Pulmonary artery endothelial cell (primary cell): ENCODE data around the gene COL23A1. TPM values are rescaled to one million over a fixed set of nuclear protein-coding genes. Genes with fewer than 3 reads are reported as not detected.
"Not testable (repeated sequence)": the region's sequence is repeated elsewhere in the genome, so short reads cannot be mapped to it uniquely, and the experiment has no call there.

Source experiments
- DNase-seq: peaks from one replicate; pipeline ENCODE4 v3.0.0-alpha.2; 2011; ENCODE audit warnings: low read depth, low spot score
- total RNA-seq: library from RNA; depleted of rRNA; stranded (reverse); fragments of >200 nt; gene quantifications from 2 replicates; pipeline ENCODE4 v1.2.3, GENCODE V29; 2014

Gene COL23A1
- total RNA-seq, 1 donor from 2014 or later, result not detected

DNA sequence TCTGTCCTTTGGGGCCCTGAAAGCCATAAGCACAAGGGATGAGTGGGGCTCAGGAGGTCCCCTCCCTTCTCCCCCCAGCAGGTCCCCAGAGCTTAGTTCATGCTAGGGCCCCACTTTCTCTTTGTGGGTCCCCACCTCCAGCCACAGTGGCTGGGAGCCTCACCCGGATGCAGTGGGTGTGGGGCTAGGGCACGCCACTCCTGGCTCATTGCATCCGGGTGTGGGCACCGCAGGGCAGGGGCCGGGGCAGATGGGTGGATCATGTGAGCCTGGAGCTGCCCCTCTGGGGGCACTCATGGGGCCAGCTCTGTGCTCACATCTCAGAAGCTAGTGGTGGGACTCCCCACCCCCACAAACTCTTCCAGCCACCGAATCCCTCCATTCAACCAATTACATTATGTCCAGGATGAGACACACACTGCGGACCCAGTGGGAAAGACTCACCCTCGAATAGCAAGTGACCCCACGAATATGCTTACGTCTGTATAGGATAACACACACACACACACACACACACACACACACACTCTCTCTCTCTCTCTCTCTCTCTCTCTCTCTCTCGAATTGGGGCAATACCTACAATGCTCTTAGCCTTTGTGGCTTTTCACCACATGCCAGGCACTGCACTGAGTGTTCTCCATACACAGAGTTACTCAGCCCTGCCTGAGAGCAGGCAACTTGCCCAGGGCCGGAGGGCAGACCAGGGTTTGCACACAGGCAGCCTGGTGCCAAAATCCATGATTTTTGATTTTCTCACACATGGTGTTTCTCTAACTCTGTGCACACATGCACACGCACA lies 340.8 kb downstream of the COL23A1 start:
- DNase-seq, result no peak

DNA sequence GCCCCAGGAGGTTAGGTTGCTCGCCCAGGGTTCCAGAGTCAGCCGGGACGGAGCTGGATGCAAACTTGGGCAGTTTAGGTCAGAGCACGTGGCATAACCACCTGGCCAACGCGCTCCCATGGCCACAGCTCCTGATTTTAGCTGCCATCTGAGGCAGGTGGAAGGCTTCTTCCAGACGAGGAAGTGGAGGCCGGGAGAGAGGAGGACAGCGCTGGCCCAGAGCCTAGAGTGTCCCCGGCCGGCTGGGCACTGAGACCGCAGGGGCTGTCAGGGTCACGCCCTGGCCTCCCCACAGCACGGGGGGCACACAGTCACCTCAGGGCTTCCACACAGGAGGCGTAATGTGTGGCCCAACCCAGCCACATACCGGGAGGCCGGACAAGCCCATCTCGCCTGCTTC lies 341.4 kb downstream of the COL23A1 start:
- no peak for DNase-seq

- no peak for DNase-seq
Observed at GRCh38 chr5:178247481-178248456, 342.4 kb downstream of the COL23A1 start.

DNA sequence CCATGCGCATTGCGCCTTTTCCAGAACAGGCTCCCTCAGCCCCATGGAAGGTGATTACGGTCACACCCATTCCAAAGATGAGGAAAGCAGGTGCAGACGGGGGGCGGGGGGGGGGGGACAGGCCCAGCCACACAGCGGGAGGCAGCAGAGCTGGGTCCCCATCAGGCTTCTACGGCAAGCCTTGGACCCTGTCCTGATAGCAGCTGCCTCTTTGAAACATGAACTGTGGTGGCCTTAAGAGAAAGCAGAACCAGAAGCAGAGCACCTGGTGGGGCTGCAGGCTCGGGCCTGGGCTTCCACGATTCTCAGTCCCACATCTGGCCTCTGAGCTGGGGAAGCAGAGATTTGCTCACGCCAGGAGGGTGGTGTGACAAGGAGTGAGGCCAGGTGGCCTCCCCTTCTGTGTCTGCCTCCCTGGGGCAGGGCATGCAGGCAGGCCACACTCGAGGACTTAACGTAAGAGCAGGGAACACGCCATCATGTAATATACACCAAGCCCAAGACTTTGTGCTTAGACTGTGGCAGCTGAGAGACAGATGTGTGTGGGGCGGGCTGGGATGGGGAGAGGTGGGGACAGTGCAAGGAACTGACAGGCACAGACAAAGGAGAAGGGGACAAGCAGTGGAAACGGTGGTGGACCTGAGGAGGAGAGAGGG lies 343.4 kb downstream of the COL23A1 start:
- no peak for DNase-seq

DNA sequence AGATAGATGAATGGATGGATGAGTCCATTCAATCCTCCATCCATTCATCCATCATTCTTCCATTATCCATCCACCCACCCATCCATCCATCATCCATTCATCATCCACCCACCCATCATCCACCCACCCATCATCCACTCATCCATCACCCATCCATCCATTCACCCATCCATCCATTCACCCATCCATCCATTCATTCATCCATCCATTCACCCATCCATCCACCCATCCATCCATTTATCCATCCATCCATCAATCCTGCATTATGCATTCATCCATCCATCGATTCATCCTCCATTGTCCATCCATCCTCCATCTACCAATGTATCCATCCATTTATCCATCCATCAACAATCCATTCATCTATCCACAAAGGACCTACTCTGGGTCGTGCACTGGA lies 344.8 kb downstream of the COL23A1 start:
- no peak for DNase-seq

DNA sequence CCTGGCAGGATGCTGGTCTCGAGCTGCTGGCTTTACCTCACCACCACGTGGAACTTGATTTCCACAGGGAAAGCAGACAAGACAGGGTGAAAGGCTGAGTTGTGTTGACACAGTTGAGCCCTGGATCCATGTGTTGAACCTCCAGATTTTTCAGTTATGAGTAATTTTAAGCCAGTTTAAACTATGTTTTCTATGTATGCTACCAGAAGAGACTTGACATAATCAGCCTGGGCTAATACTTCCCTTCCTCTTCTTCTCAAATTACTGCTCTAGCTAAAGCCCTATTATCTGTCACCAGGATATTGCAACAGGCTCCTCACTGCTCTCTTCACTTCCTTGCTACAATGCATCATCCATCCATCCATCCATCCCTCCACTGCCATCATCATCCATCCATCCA lies 345.6 kb downstream of the COL23A1 start:
- DNase-seq, result no peak

- DNase-seq, result no peak
Observed at GRCh38 chr5:178242416-178242815, 347.8 kb downstream of the COL23A1 start.

GRCh38 chr5:178241688-178242231 lies 348.4 kb downstream of the COL23A1 start:
- DNase-seq, result no peak

- no peak for DNase-seq
Observed at GRCh38 chr5:178241231-178241663, 348.9 kb downstream of the COL23A1 start.

- DNase-seq, result no peak
Observed at GRCh38 chr5:178240766-178241165, 349.4 kb downstream of the COL23A1 start.

DNA sequence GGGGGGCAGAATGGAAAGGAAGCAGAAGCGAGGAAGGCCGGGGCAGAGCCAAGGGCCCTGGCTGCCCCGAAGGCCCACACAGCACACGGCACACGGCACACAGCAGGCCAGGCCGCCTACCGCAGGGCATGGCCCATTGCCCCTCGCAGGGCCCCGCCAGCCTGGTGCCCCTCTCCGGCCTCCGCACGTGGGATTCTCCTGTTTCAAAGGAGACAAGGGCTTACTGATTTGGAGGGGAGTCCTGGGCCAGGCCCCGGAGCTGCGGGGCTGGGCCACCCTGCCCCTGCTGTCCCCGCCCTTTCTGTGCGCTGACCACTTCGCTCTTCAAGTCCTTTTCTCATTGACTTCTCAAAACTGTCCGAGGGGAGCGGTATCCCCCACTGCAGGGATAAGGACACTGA lies 349.9 kb downstream of the COL23A1 start:
- DNase-seq, result no peak

DNA sequence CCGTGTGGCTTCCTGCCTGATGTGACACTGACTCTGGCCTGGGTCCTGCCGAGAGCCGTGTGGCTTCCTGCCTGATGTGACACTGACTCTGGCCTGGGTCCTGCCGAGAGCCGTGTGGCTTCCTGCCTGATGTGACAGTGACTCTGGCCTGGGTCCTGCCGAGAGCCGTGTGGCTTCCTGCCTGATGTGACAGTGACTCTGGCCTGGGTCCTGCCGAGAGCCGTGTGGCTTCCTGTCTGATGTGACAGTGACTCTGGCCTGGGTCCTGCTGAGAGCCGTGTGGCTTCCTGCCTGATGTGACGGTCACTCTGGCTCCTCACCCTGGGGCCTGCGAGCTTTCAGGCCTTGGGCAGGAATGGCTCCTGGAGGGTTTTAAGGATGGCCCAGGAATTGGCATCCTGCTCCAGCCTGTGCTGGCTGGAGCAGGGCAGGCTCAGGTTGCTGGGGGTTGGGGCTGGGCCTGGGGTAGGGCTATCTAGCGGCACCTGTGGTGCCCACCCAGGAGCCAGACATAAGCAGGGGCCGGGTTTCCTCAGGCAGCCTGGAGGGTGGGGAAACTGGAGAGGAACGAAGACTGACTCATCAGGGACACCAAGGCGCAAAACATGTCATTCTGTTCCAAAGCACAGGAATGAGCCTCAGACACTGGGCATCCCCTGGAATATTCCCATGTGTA lies 350.4 kb downstream of the COL23A1 start:
- DNase-seq, result not testable (repeated sequence)

DNA sequence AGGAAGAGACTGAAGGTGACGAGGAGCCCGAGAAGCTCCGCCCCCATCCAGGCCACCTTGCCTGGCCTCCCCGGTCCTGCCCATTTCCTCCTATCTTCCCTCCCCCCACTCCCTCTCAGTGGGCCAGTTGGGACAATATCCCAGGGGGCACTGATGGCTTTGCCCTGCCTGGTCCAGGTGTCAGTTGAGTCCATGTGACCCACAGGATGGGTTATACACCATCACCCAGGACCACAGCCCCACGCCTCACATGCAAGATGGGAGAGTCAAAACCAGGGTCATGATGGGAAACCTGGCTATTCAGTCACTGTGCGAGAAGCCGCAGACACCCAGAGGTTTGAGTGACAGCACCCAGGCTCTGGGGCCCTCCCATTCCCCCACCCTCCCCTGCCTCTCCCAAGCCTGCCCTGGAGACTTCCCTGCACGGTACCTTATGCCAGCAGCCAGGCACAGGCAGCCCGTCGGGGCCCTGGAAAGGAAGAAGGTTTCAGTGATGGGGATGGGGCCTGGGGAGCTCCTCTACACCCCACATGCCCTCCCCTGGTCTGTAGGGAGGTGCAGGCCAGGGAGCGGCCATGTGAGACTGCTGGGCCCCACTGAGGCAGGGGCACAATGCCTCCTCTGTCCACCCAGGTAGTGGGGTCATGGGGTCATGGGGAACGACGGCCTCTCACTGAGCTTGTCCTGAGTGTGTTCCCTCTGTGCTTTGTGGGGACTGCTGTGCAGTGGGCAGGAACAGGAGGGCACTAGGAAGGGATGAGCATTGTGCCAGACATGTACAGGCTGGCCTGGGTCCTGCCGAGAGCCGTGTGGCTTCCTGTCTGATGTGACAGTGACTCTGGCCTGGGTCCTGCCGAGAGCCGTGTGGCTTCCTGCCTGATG lies 351.2 kb downstream of the COL23A1 start:
- DNase-seq, result no peak

DNA sequence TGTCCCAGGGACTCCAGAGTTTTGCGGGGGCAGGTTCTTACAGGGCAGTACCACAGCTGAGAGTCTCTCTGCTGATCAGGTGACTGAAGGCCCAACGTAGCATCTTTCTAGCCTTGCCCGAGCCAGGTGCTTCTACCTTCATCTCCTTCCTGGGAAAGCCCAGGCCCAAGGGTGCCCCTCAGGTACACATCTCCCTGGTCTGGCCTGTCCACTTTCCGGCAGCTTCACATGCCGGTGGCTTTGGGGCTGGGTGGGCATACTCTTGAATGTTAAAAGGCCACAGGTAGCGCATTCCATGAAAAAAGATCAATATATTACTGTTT lies 351.9 kb downstream of the COL23A1 start:
- DNase-seq, result no peak

GRCh38 chr5:178237431-178238312 lies 352.5 kb downstream of the COL23A1 start:
- DNase-seq, result no peak

DNA sequence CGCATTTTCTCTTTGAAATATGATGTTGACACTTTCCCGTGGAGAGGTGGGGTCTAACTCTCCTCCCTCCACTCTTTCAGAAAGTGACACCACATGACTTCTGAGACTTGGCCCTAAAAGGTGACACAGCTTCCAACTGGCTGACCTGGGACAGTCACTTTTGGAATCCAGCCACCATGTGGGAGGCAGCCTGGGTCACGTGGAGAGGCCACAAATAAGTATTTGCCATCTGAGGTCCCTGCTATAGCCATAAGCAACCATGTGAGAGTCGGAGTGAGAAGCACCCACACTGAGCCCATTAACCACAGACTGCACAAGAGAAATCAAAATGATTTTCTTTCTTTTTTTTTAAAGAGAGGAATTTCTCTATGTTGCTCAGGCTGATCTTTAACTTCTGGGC lies 353.5 kb downstream of the COL23A1 start:
- DNase-seq, result no peak

- no peak for DNase-seq
Observed at GRCh38 chr5:178236126-178236525, 354.1 kb downstream of the COL23A1 start.

- no peak for DNase-seq
Observed at GRCh38 chr5:178235588-178235974, 354.6 kb downstream of the COL23A1 start.
